GM21717 (cell line): ENCODE data around the gene VAPB.
A peak's percentile ranks its signal among the peaks of the same experiment; 100 is the strongest.
"Not testable (repeated sequence)": the region's sequence is repeated elsewhere in the genome, so short reads cannot be mapped to it uniquely, and the experiment has no call there.

Experiments
- ATAC-seq: cut with Tn5 transposase; IDR thresholded peaks from one replicate; pipeline ENCODE4 v1.9.1; 2021; ENCODE audit warnings: mild to moderate bottlenecking, moderate library complexity; ENCODE audit not compliant: unreplicated experiment

The VAPB gene

GRCh38 chr20:58406422-58407001 is 17.5 kb downstream of the VAPB start:
- ATAC-seq: no peak

GRCh38 chr20:58407201-58407873 is 18.3 kb downstream of the VAPB start:
- ATAC-seq: no peak

GRCh38 chr20:58407966-58408557 is 19.0 kb downstream of the VAPB start:
- ATAC-seq: peak; percentile 68

- ATAC-seq: no peak
Observed at GRCh38 chr20:58408603-58409246, 19.7 kb downstream of the VAPB start.

GRCh38 chr20:58414216-58414615 is 25.2 kb downstream of the VAPB start:
- ATAC-seq: not testable (repeated sequence)

GRCh38 chr20:58414786-58415185 is 25.8 kb downstream of the VAPB start:
- not testable (repeated sequence) for ATAC-seq

GRCh38 chr20:58416057-58416456 is 27.0 kb downstream of the VAPB start:
- ATAC-seq: no peak

GRCh38 chr20:58416835-58417234 is 27.8 kb downstream of the VAPB start:
- no peak for ATAC-seq

GRCh38 chr20:58417438-58417837 is 28.4 kb downstream of the VAPB start:
- no peak for ATAC-seq

- no peak for ATAC-seq
Observed at GRCh38 chr20:58418949-58419748, 30.1 kb downstream of the VAPB start.

- no peak for ATAC-seq
Observed at GRCh38 chr20:58420798-58421496, 31.9 kb downstream of the VAPB start.

- no peak for ATAC-seq
Observed at GRCh38 chr20:58421497-58421850, 32.4 kb downstream of the VAPB start.

- ATAC-seq: no peak
Observed at GRCh38 chr20:58424218-58424969, 35.4 kb downstream of the VAPB start.

GRCh38 chr20:58427571-58427970 is 38.5 kb downstream of the VAPB start:
- not testable (repeated sequence) for ATAC-seq

- ATAC-seq: no peak
Observed at GRCh38 chr20:58428364-58428763, 39.3 kb downstream of the VAPB start.

GRCh38 chr20:58429303-58429702 is 40.3 kb downstream of the VAPB start:
- no peak for ATAC-seq

- ATAC-seq: no peak
Observed at GRCh38 chr20:58431134-58431533, 42.1 kb downstream of the VAPB start.

GRCh38 chr20:58432186-58432954 is 43.3 kb downstream of the VAPB start:
- ATAC-seq: no peak

GRCh38 chr20:58433029-58433647 is 44.1 kb downstream of the VAPB start:
- ATAC-seq: no peak
